Omental fat pad (tissue), 4 donors: ENCODE measurements around the gene SAMD14. TPM values are rescaled to one million over a fixed set of nuclear protein-coding genes. Genes with fewer than 3 reads are reported as not detected.

Source experiments
- ATAC-seq: fragments of 150-250 bp; one replicate; pipeline ENCODE4 v1.9.1; 2016; ENCODE audit warnings: mild to moderate bottlenecking, moderate library complexity; ENCODE audit not compliant: low FRiP score
- DNase-seq: peaks from one replicate; pipeline ENCODE4 v3.0.0-alpha.2; 2019; ENCODE audit warnings: low spot score
- total RNA-seq, 4 donors: library from RNA; depleted of rRNA; stranded (reverse); fragments of >200 nt; gene quantifications; one replicate each; pipeline ENCODE4 v1.1.0, GENCODE V29; 2016
- TF ChIP-seq, protein P1 (sequence below), 3 donors: fragments of 450-650 bp; IDR thresholded peaks; one replicate each; pipeline ENCODE4 v1.5.1; 2016 to 2017; ENCODE audit warnings: antibody characterized with exemption in 3 of 3, mild to moderate bottlenecking in 3 of 3, moderate library complexity in 2 of 3

The SAMD14 gene
- total RNA-seq, 4 donors from 2014 or later, result 0.12 to 0.44 TPM; not detected in 2

DNA sequence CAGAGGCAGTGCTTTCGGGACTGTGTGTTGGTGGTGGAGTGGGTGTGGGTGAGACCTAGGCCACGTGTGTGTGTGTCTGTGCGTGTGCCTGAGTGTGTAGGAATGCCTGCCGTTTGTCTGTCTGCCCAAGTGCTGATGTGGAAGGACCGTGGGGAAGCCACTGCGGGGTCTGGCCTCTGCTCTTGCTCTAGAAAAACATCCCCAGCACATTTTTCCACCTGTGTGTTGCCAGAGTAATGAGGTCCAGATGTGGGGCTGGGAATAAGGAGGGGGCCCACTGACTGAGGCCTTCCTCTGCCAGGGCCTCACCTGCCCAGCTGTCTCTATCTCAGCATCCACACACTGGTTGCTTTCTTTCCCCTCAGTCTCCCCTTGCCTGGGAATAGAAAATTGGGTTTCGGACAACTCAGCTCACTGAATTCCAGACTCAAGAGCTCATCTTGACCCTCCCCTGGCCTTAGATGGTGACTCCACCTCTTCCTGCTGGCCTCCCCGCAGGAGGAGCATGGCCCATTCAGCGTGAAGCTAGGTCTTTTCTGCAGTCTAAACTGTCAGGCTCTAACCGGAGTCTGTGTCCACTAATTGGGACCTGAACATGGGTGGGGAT is 43.5 kb upstream of the SAMD14 start:
- ATAC-seq (peak; percentile 48), DNase-seq (no peak)
- TF ChIP-seq, protein P1, sequence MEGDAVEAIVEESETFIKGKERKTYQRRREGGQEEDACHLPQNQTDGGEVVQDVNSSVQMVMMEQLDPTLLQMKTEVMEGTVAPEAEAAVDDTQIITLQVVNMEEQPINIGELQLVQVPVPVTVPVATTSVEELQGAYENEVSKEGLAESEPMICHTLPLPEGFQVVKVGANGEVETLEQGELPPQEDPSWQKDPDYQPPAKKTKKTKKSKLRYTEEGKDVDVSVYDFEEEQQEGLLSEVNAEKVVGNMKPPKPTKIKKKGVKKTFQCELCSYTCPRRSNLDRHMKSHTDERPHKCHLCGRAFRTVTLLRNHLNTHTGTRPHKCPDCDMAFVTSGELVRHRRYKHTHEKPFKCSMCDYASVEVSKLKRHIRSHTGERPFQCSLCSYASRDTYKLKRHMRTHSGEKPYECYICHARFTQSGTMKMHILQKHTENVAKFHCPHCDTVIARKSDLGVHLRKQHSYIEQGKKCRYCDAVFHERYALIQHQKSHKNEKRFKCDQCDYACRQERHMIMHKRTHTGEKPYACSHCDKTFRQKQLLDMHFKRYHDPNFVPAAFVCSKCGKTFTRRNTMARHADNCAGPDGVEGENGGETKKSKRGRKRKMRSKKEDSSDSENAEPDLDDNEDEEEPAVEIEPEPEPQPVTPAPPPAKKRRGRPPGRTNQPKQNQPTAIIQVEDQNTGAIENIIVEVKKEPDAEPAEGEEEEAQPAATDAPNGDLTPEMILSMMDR (IDR thresholded peaks at IDR 0.05), result no peak

DNA sequence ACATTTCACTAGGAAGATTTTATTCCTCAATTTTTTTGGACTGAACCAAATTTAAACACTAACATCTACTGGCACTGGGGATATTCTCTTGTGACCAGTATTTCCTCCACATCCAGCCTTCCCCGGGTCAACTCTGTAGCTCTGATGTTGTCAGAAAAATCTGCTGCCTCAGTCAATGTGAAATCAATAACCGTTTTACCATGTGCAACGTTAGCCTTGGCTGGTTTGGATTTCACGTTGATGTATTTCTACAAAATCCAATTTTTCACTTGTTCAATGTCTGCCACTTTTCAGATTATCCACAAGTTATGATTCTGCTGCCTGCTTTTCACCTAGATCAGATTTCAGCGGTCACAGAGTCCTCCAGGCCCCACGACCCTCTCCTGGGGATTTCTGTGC is 43.0 kb upstream of the SAMD14 start:
- TF ChIP-seq, protein P1 (IDR thresholded peaks at IDR 0.05), result no peak
- no peak for DNase-seq
- no peak for ATAC-seq

DNA sequence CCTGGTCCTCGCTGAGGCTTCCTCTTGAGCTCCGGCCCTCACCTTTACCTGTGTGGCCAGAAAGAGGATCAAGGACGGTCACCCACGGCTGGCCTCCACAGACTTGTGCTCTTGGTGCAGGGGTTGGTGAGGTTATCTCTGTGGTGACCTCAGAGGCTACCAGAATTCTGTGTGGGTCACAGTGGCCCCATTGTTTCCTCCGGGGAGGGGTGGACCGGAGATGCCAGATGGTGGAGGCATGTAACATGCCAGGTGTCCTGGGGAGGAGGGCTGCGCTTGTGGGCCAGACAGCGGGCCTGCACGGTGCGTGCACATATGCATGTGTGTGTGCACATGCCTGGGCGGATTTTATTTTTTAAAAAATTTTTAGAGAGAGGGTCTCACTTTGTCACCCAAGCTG is 42.2 kb upstream of the SAMD14 start:
- ATAC-seq, result no peak
- DNase-seq, result no peak
- TF ChIP-seq, protein P1 (IDR thresholded peaks at IDR 0.05), result no peak

DNA sequence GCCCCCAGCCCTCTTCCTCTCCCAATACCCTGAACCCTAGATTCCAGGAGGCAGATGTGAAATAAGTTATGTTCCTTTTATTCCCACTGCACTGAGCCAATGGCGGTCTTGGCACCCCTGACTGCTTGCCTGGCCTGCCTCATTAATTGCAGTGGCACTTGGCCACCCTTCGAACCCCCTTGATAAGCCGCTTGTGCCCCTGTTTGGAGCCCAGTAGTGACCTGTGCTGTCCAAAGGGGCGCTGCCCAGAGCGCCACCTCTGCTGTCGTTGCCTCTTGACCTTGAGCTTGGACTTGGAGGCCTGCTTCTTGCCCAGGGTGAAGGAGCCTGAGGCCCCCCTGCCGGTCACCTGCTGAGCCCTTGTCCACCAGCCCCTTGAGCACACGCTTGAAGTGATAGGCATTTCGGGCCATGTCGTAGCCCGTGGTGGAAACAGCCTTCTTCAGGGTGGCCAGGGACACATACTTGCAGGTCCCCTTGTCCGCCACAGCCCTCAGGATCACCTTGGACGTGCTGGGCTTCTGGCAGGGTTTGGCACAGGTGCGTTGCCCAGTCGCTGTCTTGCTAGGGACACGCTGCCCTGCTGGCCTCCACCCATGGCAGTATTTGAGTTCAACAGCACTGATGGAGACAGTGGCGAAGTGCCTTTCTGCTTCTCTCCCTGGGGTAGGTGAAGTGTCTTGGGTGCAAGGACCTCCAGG is 41.6 kb upstream of the SAMD14 start:
- TF ChIP-seq, protein P1 (IDR thresholded peaks at IDR 0.05), result no peak
- no peak for DNase-seq
- no peak for ATAC-seq

DNA sequence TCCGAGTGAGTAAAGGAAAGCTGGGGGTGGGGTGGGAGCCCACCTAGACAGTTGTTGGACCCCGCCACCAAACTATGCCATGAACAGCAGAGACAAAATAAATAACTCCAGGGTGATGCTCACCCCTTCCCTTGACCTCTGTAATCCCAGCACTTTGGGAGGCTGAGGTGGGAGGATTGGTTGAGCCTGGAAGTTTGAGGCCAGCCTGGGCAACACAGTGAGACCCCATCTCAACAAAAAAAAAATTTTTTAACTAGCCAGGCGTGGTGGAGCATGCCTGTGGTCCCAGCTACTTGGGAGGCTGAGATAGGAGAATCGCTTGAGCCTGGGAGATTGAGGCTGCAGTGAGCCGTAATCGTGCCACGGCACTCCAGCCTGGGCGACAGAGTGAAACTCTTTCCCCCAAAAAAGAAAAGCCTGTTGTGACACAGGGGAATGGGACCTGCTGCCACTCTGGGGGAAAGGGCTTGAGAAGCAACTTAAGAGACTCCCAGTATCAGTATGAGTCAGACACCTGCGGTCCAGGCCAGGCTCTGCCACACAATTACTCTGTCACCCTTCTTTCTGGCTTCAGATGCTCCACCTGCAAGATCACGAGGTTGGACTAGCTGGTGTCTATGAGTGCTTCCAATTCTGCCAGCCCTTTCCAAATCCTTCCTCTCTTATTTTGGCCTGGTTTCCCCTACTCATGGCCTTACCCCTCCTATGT is 40.9 kb upstream of the SAMD14 start:
- DNase-seq (no peak), ATAC-seq (no peak)
- TF ChIP-seq, protein P1 (IDR thresholded peaks at IDR 0.05), result no peak

DNA sequence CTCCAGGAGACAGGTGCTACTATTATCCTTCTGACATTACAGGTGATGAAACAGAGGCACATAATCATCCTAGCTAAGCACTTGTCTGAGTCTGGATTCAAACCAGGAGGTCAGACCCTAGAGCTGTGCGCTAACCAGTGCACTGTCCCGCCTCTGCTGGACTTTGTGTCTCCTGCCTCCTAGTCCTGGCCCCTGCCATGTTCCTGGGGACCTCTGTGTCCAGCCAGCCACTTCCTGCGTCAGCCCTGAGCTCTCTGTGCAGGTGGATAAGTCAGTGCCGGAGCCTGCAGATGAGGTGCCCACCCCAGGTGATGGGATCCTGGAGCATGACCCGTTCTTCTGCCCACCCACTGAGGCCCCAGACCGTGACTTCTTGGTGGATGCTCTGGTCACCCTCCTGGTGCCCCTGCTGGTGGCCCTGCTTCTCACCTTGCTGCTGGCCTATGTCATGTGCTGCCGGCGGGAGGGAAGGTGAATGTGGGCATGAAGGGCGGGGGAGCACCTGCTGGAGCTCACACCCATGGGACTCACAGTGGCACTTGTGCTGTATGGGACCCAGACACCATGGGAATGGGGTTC is 40.0 kb upstream of the SAMD14 start:
- TF ChIP-seq, protein P1 (IDR thresholded peaks at IDR 0.05), result no peak
- ATAC-seq (no peak), DNase-seq (no peak)
